ENCODE measurements around the gene RNF31. TPM values are rescaled to one million over a fixed set of nuclear protein-coding genes. Genes with fewer than 3 reads are reported as not detected.

Gene RNF31
- total RNA-seq, 4 donors from 2014 or later = 56.7 to 258 (median 71.2) TPM

DNA sequence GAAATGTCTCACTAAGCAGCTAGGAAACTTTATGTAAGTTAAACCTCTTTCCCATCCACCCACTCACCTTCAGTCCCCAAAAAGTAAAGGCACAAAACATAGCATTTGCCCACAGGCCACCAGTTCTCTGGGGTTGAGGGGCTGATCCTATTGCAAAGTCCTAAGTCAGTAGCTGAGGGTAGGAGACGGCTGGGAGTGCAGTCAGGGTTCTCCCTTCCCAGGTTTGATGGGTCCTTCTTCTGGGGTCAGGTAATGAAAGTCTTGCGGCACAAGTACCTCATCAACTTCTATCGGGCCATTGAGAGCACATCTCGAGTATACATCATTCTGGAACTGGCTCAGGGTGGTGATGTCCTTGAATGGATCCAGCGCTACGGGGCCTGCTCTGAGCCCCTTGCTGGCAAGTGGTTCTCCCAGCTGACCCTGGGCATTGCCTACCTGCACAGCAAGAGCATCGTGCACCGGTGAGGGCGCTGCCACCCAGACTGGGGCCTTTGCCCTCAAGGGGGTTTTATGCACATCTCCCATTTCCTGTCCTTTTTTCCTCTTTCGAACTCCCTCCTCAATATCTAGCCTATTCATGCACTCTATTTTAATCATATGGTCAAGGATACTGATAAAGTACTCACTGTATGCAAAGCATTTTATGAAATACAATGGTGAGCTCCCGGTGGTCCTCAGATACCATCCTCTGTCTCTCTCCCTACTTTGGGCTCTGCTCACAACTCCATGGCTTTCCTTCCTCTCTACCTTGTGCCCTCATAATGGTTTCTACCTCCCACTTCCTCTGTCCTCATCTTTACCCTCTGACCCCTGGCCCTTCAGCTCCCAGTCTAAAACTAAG, 59.2 kb downstream of the RNF31 start:
- Histone ChIP-seq H3K27ac (no peak overlapping the region), H3K9me3 (no peaks in the 10 kb centered on the region), H3K4me3 (no peak overlapping the region), H3K4me1 (peaks cover 0 to 3% (median 0%) of the 10 kb centered on the region in 4 donors), H3K36me3 (peaks cover 0 to 37% (median 9%) of the 10 kb centered on the region in 4 donors), H3K27me3 (no peaks in the 10 kb centered on the region)
- in situ Hi-C loops (cut with MboI; ENCODE audit: low pct_ligation_motif_present in 1 of 4, low pct_unique_long_range_greater_than_20kb in 1 of 4, low sequenced_read_pairs in 3 of 4) = no loop called here
- DNase-seq = no peak
- intact Hi-C loops (cut with DNase I; ENCODE audit: low total_unique reads) = no loop called here
- TF ChIP-seq EP300 (IDR thresholded peaks at IDR 0.05; ENCODE audit: low read depth) (no peak), CTCF (IDR thresholded peaks at IDR 0.05) (no peak), POLR2AphosphoS5 (IDR thresholded peaks at IDR 0.05) (no peak), POLR2A (IDR thresholded peaks at IDR 0.05) (no peak)
- 90 to 97% methylated on average over 3 to 11 of the region's 11 CpGs for WGBS, 2 donors (ENCODE audit: low coverage in 1 of 2)

DNA sequence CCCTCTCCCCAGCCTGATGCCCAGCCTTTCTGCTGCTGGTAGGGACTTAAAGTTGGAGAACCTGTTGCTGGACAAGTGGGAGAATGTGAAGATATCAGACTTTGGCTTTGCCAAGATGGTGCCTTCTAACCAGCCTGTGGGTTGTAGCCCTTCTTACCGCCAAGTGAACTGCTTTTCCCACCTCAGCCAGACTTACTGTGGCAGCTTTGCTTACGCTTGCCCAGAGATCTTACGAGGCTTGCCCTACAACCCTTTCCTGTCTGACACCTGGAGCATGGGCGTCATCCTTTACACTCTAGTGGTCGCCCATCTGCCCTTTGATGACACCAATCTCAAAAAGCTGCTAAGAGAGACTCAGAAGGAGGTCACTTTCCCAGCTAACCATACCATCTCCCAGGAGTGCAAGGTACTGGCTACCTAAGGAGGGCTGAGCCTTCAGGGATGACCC, 59.8 kb downstream of the RNF31 start:
- Histone ChIP-seq H3K27ac (no peak overlapping the region), H3K4me3 (no peak overlapping the region), H3K4me1 (peaks cover 1 to 6% (median 3%) of the 10 kb centered on the region in 4 donors), H3K36me3 (peaks cover 0 to 34% (median 9%) of the 10 kb centered on the region in 4 donors), H3K9me3 (no peaks in the 10 kb centered on the region), H3K27me3 (no peaks in the 10 kb centered on the region)
- in situ Hi-C loops (cut with MboI; ENCODE audit: low pct_ligation_motif_present in 1 of 4, low pct_unique_long_range_greater_than_20kb in 1 of 4, low sequenced_read_pairs in 3 of 4) (no loop called here), intact Hi-C loops (cut with DNase I; ENCODE audit: low total_unique reads) (no loop called here)
- TF ChIP-seq POLR2AphosphoS5 (IDR thresholded peaks at IDR 0.05) = no peak
- no peak for TF ChIP-seq CTCF (IDR thresholded peaks at IDR 0.05)
- no peak for TF ChIP-seq EP300 (IDR thresholded peaks at IDR 0.05; ENCODE audit: low read depth)
- TF ChIP-seq POLR2A (IDR thresholded peaks at IDR 0.05) = no peak
- WGBS, 2 donors (ENCODE audit: low coverage in 1 of 2) = 97% methylated on average over 5 of the region's 5 CpGs; no CpG with 5 or more reads in 1 of the 2 donors
- no peak for DNase-seq

GRCh38 chr14:24207625-24208024, 60.3 kb downstream of the RNF31 start:
- no peak overlapping the region for H3K4me3 ChIP-seq
- WGBS, 2 donors (ENCODE audit: low coverage in 1 of 2) = 100% methylated on average over 2 of the region's 2 CpGs
- intact Hi-C loops (cut with DNase I; ENCODE audit: low total_unique reads) (no loop called here), in situ Hi-C loops (cut with MboI; ENCODE audit: low pct_ligation_motif_present in 1 of 4, low pct_unique_long_range_greater_than_20kb in 1 of 4, low sequenced_read_pairs in 3 of 4) (no loop called here)
- H3K27me3 ChIP-seq = no peaks in the 10 kb centered on the region
- no peak overlapping the region for H3K27ac ChIP-seq
- no peak for DNase-seq
- H3K4me1 ChIP-seq = peaks cover 4 to 10% (median 7%) of the 10 kb centered on the region in 4 donors
- H3K9me3 ChIP-seq = no peaks in the 10 kb centered on the region
- no peak for TF ChIP-seq POLR2A (IDR thresholded peaks at IDR 0.05)
- TF ChIP-seq EP300 (IDR thresholded peaks at IDR 0.05; ENCODE audit: low read depth) = no peak
- TF ChIP-seq CTCF (IDR thresholded peaks at IDR 0.05) = no peak
- TF ChIP-seq POLR2AphosphoS5 (IDR thresholded peaks at IDR 0.05) = no peak
- peaks cover 0 to 34% (median 9%) of the 10 kb centered on the region in 4 donors for H3K36me3 ChIP-seq

Small RNAs within 50 kb of the gene (small RNA-seq; reads per million reads assigned to genes)
- 0 reads per million in 4 donors for gene AL136295.4
- gene CHMP4A = 0 reads per million in 4 donors
- 0 to 0.28 (median 0) reads per million in 4 donors for gene IPO4
- 0 to 0.12 (median 0) reads per million in 4 donors for gene IRF9
- gene RNA5SP383 = 0.18 to 1.5 (median 0.99) reads per million in 4 donors

Other genes with a start within 250 kb of the RNF31 start
- 10 to 100 TPM; 29.9 to 54.9 (median 42.6) TPM for gene DHRS4, start 193.7 kb upstream of the RNF31 start, total RNA-seq
- 10 to 100 TPM; 18.1 to 38.9 (median 27.6) TPM for gene DHRS4L2, start 158.6 kb upstream of the RNF31 start, total RNA-seq
- 1 to 10 TPM in 3 of 4 donors, under 1 TPM in 1; 0.20 to 4.1 (median 3.0) TPM for gene CARMIL3, start 95.5 kb upstream of the RNF31 start, total RNA-seq
- gene CPNE6, start 75.9 kb upstream of the RNF31 start, total RNA-seq = 1 to 10 TPM in 1 of 4 donors, not detected in 3; 3.4 TPM
- gene PCK2, start 53.2 kb upstream of the RNF31 start, total RNA-seq = 100 to 1,000 TPM in 3 of 4 donors, 10 to 100 TPM in 1; 74.4 to 238 (median 130) TPM
- gene DCAF11, start 32.7 kb upstream of the RNF31 start, total RNA-seq = 100 to 1,000 TPM in 3 of 4 donors, 10 to 100 TPM in 1; 86.4 to 267 (median 198) TPM
- gene NRL, start 32.5 kb upstream of the RNF31 start, total RNA-seq = 1 to 10 TPM in 3 of 4 donors, not detected in 1; 1.1 to 2.9 (median 1.6) TPM
- 1 to 10 TPM in 2 of 4 donors, not detected in 2; 1.4 to 1.6 TPM for gene FITM1, start 16.8 kb upstream of the RNF31 start, total RNA-seq
- 100 to 1,000 TPM in 2 of 4 donors, 10 to 100 TPM in 2; 38.8 to 198 (median 132) TPM for gene PSME1, start 11.3 kb upstream of the RNF31 start, total RNA-seq
- gene EMC9, start 5.9 kb upstream of the RNF31 start, total RNA-seq = 10 to 100 TPM in 2 of 4 donors, 1 to 10 TPM in 1, not detected in 1; 2.2 to 15.4 (median 12.3) TPM
- 10 to 100 TPM; 59.5 to 69.8 (median 68.5) TPM for gene PSME2, start 888 bp upstream of the RNF31 start, total RNA-seq
- gene IRF9, start 13.8 kb downstream of the RNF31 start, total RNA-seq = 10 to 100 TPM; 44.2 to 81.9 (median 52.4) TPM
- 100 to 1,000 TPM in 1 of 4 donors, 10 to 100 TPM in 3; 11.3 to 112 (median 31.2) TPM for gene REC8, start 24.6 kb downstream of the RNF31 start, total RNA-seq
- gene IPO4, start 41.3 kb downstream of the RNF31 start, total RNA-seq = 10 to 100 TPM in 3 of 4 donors, 1 to 10 TPM in 1; 10.0 to 60.5 (median 37.3) TPM
- 100 to 1,000 TPM in 1 of 4 donors, 10 to 100 TPM in 3; 32.9 to 127 (median 63.9) TPM for gene TM9SF1, start 47.9 kb downstream of the RNF31 start, total RNA-seq
- not detected for gene TSSK4, start 58.2 kb downstream of the RNF31 start, total RNA-seq
- 10 to 100 TPM in 3 of 4 donors, 1 to 10 TPM in 1; 7.0 to 81.3 (median 59.0) TPM for gene CHMP4A, start 66.0 kb downstream of the RNF31 start, total RNA-seq
- 100 to 1,000 TPM in 1 of 4 donors, 10 to 100 TPM in 3; 11.1 to 116 (median 40.2) TPM for gene MDP1, start 68.6 kb downstream of the RNF31 start, total RNA-seq
- 100 to 1,000 TPM in 1 of 4 donors, 10 to 100 TPM in 3; 42.2 to 113 (median 69.9) TPM for gene NEDD8, start 84.9 kb downstream of the RNF31 start, total RNA-seq
- gene GMPR2, start 85.4 kb downstream of the RNF31 start, total RNA-seq = 10 to 100 TPM in 3 of 4 donors, 1 to 10 TPM in 1; 4.2 to 72.5 (median 46.3) TPM
- gene TINF2, start 95.1 kb downstream of the RNF31 start, total RNA-seq = 100 to 1,000 TPM in 1 of 4 donors, 10 to 100 TPM in 3; 26.9 to 120 (median 42.2) TPM
- gene TGM1, start 115.7 kb downstream of the RNF31 start, total RNA-seq = 10 to 100 TPM in 1 of 4 donors, 1 to 10 TPM in 2, not detected in 1; 1.4 to 96.5 (median 2.2) TPM
- gene RABGGTA, start 124.1 kb downstream of the RNF31 start, total RNA-seq = 100 to 1,000 TPM in 1 of 4 donors, 10 to 100 TPM in 3; 47.3 to 227 (median 53.0) TPM
- 100 to 1,000 TPM in 1 of 4 donors, 10 to 100 TPM in 3; 84.2 to 106 (median 94.6) TPM for gene DHRS1, start 152.3 kb downstream of the RNF31 start, total RNA-seq
- 10 to 100 TPM; 18.8 to 20.9 (median 19.3) TPM for gene NOP9, start 152.4 kb downstream of the RNF31 start, total RNA-seq
- 100 to 1,000 TPM in 1 of 4 donors, 10 to 100 TPM in 2, 1 to 10 TPM in 1; 6.7 to 168 (median 23.6) TPM for gene CIDEB, start 160.5 kb downstream of the RNF31 start, total RNA-seq
- gene LTB4R2, start 162.6 kb downstream of the RNF31 start, total RNA-seq = 10 to 100 TPM in 1 of 4 donors, 1 to 10 TPM in 3; 4.4 to 81.5 (median 7.1) TPM
- 1 to 10 TPM; 1.1 to 8.3 (median 6.2) TPM for gene LTB4R, start 164.0 kb downstream of the RNF31 start, total RNA-seq
- gene ADCY4, start 187.6 kb downstream of the RNF31 start, total RNA-seq = 10 to 100 TPM in 3 of 4 donors, 1 to 10 TPM in 1; 7.9 to 74.8 (median 21.3) TPM
- gene RIPK3, start 192.5 kb downstream of the RNF31 start, total RNA-seq = 100 to 1,000 TPM in 1 of 4 donors, 10 to 100 TPM in 3; 19.3 to 156 (median 53.6) TPM
- gene NFATC4, start 220.7 kb downstream of the RNF31 start, total RNA-seq = 10 to 100 TPM; 13.4 to 58.0 (median 20.9) TPM

All from transverse colon (tissue), 4 donors.